ENCODE measurements around the gene ZRANB3. TPM values are rescaled to one million over a fixed set of nuclear protein-coding genes. Genes with fewer than 3 reads are reported as not detected.
A peak's percentile ranks its signal among the peaks of the same experiment; 100 is the strongest.
"Not testable (repeated sequence)": the region's sequence is repeated elsewhere in the genome, so short reads cannot be mapped to it uniquely, and the experiment has no call there.

The ZRANB3 gene
- 1 to 10 TPM; 2.6 to 6.6 (median 5.4) TPM for polyA plus RNA-seq (ENCODE audit: low read depth in 6 of 6)

GRCh38 chr2:135530313-135531230, at the start of gene ZRANB3:
ZRANB3 (minus strand) TSS chr2:135531218.
- H3K4me1 Mint-ChIP-seq: peaks cover 0 to 8% (median 7%) of the 10 kb centered on the region in 3 donors
- DNase-seq (peak; percentile 96), ATAC-seq (ENCODE audit: low read depth in 2 of 2) (peak; percentile 68 to 69)
- H3K36me3 Mint-ChIP-seq: no peaks in the 10 kb centered on the region
- no peaks in the 10 kb centered on the region for H3K9me3 Mint-ChIP-seq
- no peaks in the 10 kb centered on the region for H3K27me3 Mint-ChIP-seq
- H3K4me3 Mint-ChIP-seq: no peak within 1 kb of the TSS
- H3K27ac Mint-ChIP-seq: peak within 1 kb of the TSS in 2 of 6 donors; percentile 67 to 90

- peaks cover 0 to 6% (median 0%) of the 10 kb centered on the region in 3 donors for H3K4me1 Mint-ChIP-seq
- H3K27me3 Mint-ChIP-seq: no peaks in the 10 kb centered on the region
- DNase-seq: no peak
- no peak for ATAC-seq (ENCODE audit: low read depth in 2 of 2)
- no peaks in the 10 kb centered on the region for H3K9me3 Mint-ChIP-seq
- H3K27ac Mint-ChIP-seq: no peak overlapping the region
- H3K36me3 Mint-ChIP-seq: peaks cover 0 to 7% of the 10 kb centered on the region in 2 donors
- no peak overlapping the region for H3K4me3 Mint-ChIP-seq
Observed at GRCh38 chr2:135573620-135574019, 42.6 kb upstream of the ZRANB3 start.

- peaks cover 0 to 7% of the 10 kb centered on the region in 2 donors for H3K36me3 Mint-ChIP-seq
- H3K4me3 Mint-ChIP-seq: no peak overlapping the region
- H3K27ac Mint-ChIP-seq: no peak overlapping the region
- H3K9me3 Mint-ChIP-seq: no peaks in the 10 kb centered on the region
- no peaks in the 10 kb centered on the region for H3K4me1 Mint-ChIP-seq
- DNase-seq: no peak
- H3K27me3 Mint-ChIP-seq: no peaks in the 10 kb centered on the region
- ATAC-seq (ENCODE audit: low read depth in 2 of 2): no peak
Observed at GRCh38 chr2:135570884-135571283, 39.9 kb upstream of the ZRANB3 start.

GRCh38 chr2:135563793-135564192, 32.8 kb upstream of the ZRANB3 start:
- Mint-ChIP-seq H3K27me3 (no peaks in the 10 kb centered on the region), H3K4me3 (peak overlapping the region in 1 of 8 donors; percentile 31), H3K4me1 (peaks cover 3 to 6% (median 5%) of the 10 kb centered on the region in 3 donors), H3K27ac (no peak overlapping the region), H3K36me3 (peaks cover 0 to 9% of the 10 kb centered on the region in 2 donors), H3K9me3 (no peaks in the 10 kb centered on the region)
- ATAC-seq (ENCODE audit: low read depth in 2 of 2) (no peak), DNase-seq (no peak)

GRCh38 chr2:135561925-135562324, 30.9 kb upstream of the ZRANB3 start:
- Mint-ChIP-seq H3K4me3 (no peak overlapping the region), H3K27me3 (no peaks in the 10 kb centered on the region), H3K36me3 (peaks cover 0 to 9% of the 10 kb centered on the region in 2 donors), H3K9me3 (no peaks in the 10 kb centered on the region), H3K27ac (no peak overlapping the region), H3K4me1 (peaks cover 9 to 15% (median 11%) of the 10 kb centered on the region in 3 donors)
- DNase-seq (no peak), ATAC-seq (ENCODE audit: low read depth in 2 of 2) (no peak)

GRCh38 chr2:135557530-135557929, 26.5 kb upstream of the ZRANB3 start:
- Mint-ChIP-seq H3K4me1 (peaks cover 16 to 21% (median 21%) of the 10 kb centered on the region in 3 donors), H3K36me3 (no peaks in the 10 kb centered on the region), H3K27ac (peak overlapping the region in 1 of 6 donors; percentile 13), H3K27me3 (no peaks in the 10 kb centered on the region), H3K4me3 (no peak overlapping the region), H3K9me3 (peaks cover 0 to 1% (median 0%) of the 10 kb centered on the region in 7 donors)
- ATAC-seq (ENCODE audit: low read depth in 2 of 2) (no peak), DNase-seq (no peak)

GRCh38 chr2:135555311-135555710, 24.3 kb upstream of the ZRANB3 start:
- DNase-seq (no peak), ATAC-seq (ENCODE audit: low read depth in 2 of 2) (no peak)
- H3K4me1 Mint-ChIP-seq: peaks cover 16 to 21% (median 21%) of the 10 kb centered on the region in 3 donors
- peak overlapping the region in 3 of 6 donors; percentile 7 to 46 (median 22) for H3K27ac Mint-ChIP-seq
- no peak overlapping the region for H3K4me3 Mint-ChIP-seq
- H3K36me3 Mint-ChIP-seq: no peaks in the 10 kb centered on the region
- no peaks in the 10 kb centered on the region for H3K27me3 Mint-ChIP-seq
- H3K9me3 Mint-ChIP-seq: peaks cover 0 to 1% (median 0%) of the 10 kb centered on the region in 7 donors

- DNase-seq (no peak), ATAC-seq (ENCODE audit: low read depth in 2 of 2) (no peak)
- H3K27ac Mint-ChIP-seq: no peak overlapping the region
- H3K4me1 Mint-ChIP-seq: peaks cover 16 to 27% (median 19%) of the 10 kb centered on the region in 3 donors
- H3K4me3 Mint-ChIP-seq: no peak overlapping the region
- no peaks in the 10 kb centered on the region for H3K36me3 Mint-ChIP-seq
- H3K9me3 Mint-ChIP-seq: peaks cover 0 to 1% (median 0%) of the 10 kb centered on the region in 7 donors
- no peaks in the 10 kb centered on the region for H3K27me3 Mint-ChIP-seq
Observed at GRCh38 chr2:135552887-135553286, 21.9 kb upstream of the ZRANB3 start.

GRCh38 chr2:135551356-135551755, 20.3 kb upstream of the ZRANB3 start:
- Mint-ChIP-seq H3K4me1 (peaks cover 8 to 21% (median 18%) of the 10 kb centered on the region in 3 donors), H3K4me3 (no peak overlapping the region), H3K27ac (no peak overlapping the region), H3K9me3 (peaks cover 0 to 1% (median 0%) of the 10 kb centered on the region in 7 donors), H3K36me3 (no peaks in the 10 kb centered on the region), H3K27me3 (no peaks in the 10 kb centered on the region)
- DNase-seq: no peak
- no peak for ATAC-seq (ENCODE audit: low read depth in 2 of 2)

GRCh38 chr2:135547311-135547710, 16.3 kb upstream of the ZRANB3 start:
- DNase-seq (no peak), ATAC-seq (ENCODE audit: low read depth in 2 of 2) (no peak)
- no peaks in the 10 kb centered on the region for H3K9me3 Mint-ChIP-seq
- H3K27ac Mint-ChIP-seq: peak overlapping the region in 1 of 6 donors; percentile 60
- H3K4me3 Mint-ChIP-seq: no peak overlapping the region
- no peaks in the 10 kb centered on the region for H3K27me3 Mint-ChIP-seq
- peaks cover 4 to 10% (median 6%) of the 10 kb centered on the region in 3 donors for H3K4me1 Mint-ChIP-seq
- H3K36me3 Mint-ChIP-seq: no peaks in the 10 kb centered on the region

GRCh38 chr2:135546436-135546835, 15.4 kb upstream of the ZRANB3 start:
- H3K4me3 Mint-ChIP-seq: no peak overlapping the region
- H3K27ac Mint-ChIP-seq: no peak overlapping the region
- DNase-seq: no peak

GRCh38 chr2:135533545-135533944, 2.5 kb upstream of the ZRANB3 start:
- Mint-ChIP-seq H3K4me1 (peaks cover 6 to 12% (median 7%) of the 10 kb centered on the region in 3 donors), H3K27ac (peak overlapping the region in 1 of 6 donors; percentile 72), H3K4me3 (peak overlapping the region in 3 of 8 donors; percentile 9 to 15 (median 9))
- not testable (repeated sequence) for ATAC-seq (ENCODE audit: low read depth in 2 of 2); H3K27me3 Mint-ChIP-seq; DNase-seq; H3K9me3 Mint-ChIP-seq; H3K36me3 Mint-ChIP-seq

More at GRCh38 chr2:135546436-135546835, 15.4 kb upstream of the ZRANB3 start:
- no peaks in the 10 kb centered on the region for H3K9me3 Mint-ChIP-seq
- H3K36me3 Mint-ChIP-seq: no peaks in the 10 kb centered on the region
- H3K4me1 Mint-ChIP-seq: peaks cover 4 to 10% (median 6%) of the 10 kb centered on the region in 3 donors
- no peak for ATAC-seq (ENCODE audit: low read depth in 2 of 2)
- no peaks in the 10 kb centered on the region for H3K27me3 Mint-ChIP-seq

GRCh38 chr2:135532581-135532980, 1.6 kb upstream of the ZRANB3 start:
- DNase-seq (no peak), ATAC-seq (ENCODE audit: low read depth in 2 of 2) (no peak)
- peaks cover 6 to 12% (median 7%) of the 10 kb centered on the region in 3 donors for H3K4me1 Mint-ChIP-seq
- no peaks in the 10 kb centered on the region for H3K36me3 Mint-ChIP-seq
- peak overlapping the region in 5 of 8 donors; percentile 32 to 57 (median 45) for H3K4me3 Mint-ChIP-seq
- no peaks in the 10 kb centered on the region for H3K27me3 Mint-ChIP-seq
- no peak overlapping the region for H3K27ac Mint-ChIP-seq
- no peaks in the 10 kb centered on the region for H3K9me3 Mint-ChIP-seq

Measured in naive B cell (primary cell).